Esophagus squamous epithelium (tissue), 5 donors: Measurements from ENCODE around the gene CAMK1D. TPM values are rescaled to one million over a fixed set of nuclear protein-coding genes. Genes with fewer than 3 reads are reported as not detected.
"Not testable (repeated sequence)": the region's sequence is repeated elsewhere in the genome, so short reads cannot be mapped to it uniquely, and the experiment has no call there.

ENCODE experiments used
- DNase-seq: peaks from one replicate; lab custom pipeline; 2025; lab: John Stamatoyannopoulos, UW
- H3K27ac ChIP-seq, 4 donors: fragments of 200-600 bp; sonication (generic); one replicate each; pipeline ENCODE4 v1.5.1; 2016 to 2019; ENCODE audit warnings: mild to moderate bottlenecking in 1 of 4
- H3K27me3 ChIP-seq, 4 donors: fragments of 200-600 bp; sonication (generic); 1 replicate in 3 of 4; 2 replicates in 1 of 4; pipeline versions ENCODE4 v1.5.1 to v1.6.0; 2017 to 2021; ENCODE audit warnings: antibody characterized with exemption in 1 of 4
- H3K36me3 ChIP-seq, 3 donors: fragments of 200-600 bp; sonication (generic); one replicate each; pipeline ENCODE4 v1.5.1; 2016 to 2019
- H3K4me1 ChIP-seq, 3 donors: fragments of 200-600 bp; sonication (generic); one replicate each; pipeline ENCODE4 v1.5.1; 2017 to 2019
- H3K4me3 ChIP-seq, 4 donors: fragments of 200-600 bp; sonication (generic); 1 replicate in 3 of 4; 2 replicates in 1 of 4; pipeline ENCODE4 v1.5.1; 2016 to 2019; ENCODE audit warnings: mild to moderate bottlenecking in 2 of 4, moderate library complexity in 1 of 4
- H3K9me3 ChIP-seq, 3 donors: fragments of 200-600 bp; sonication (generic); one replicate each; pipeline ENCODE4 v1.5.1; 2016 to 2019
- CTCF ChIP-seq, 6 experiments: fragments of 450-650 bp in 4 of 6; fragments of 200-600 bp in 2 of 6; sonication (generic) in 2 of 6; IDR thresholded peaks; one replicate each; pipeline ENCODE4 v1.5.1; 2016 to 2019; ENCODE audit warnings: antibody characterized with exemption in 6 of 6, mild to moderate bottlenecking in 4 of 6, moderate library complexity in 4 of 6
- POLR2A ChIP-seq, 4 donors: fragments of 450-650 bp; IDR thresholded peaks; one replicate each; pipeline ENCODE4 v1.6.1; 2017; ENCODE audit warnings: antibody characterized with exemption in 4 of 4, mild to moderate bottlenecking in 4 of 4, moderate library complexity in 3 of 4
- WGBS, 2 donors: methylation state at CpG; one replicate each; pipeline ENCODE4 v1.1.5; 2018; 5-methylcytosine and 5-hydroxymethylcytosine counted together
- intact Hi-C: fragments of 100-400 bp; cut with DNase I; formaldehyde crosslinking; loops from one replicate; pipeline ENCODE4 v1.15.0; 2022
- total RNA-seq, 4 donors: library from RNA; depleted of rRNA; stranded (reverse); fragments of >200 nt; gene quantifications; one replicate each; pipeline ENCODE4 v1.1.0, GENCODE V29; 2016
- donor health status: DM: yes; HTN: yes; CAD: no.

CAMK1D gene
- total RNA-seq = 10 to 100 TPM in 2 of 4 donors, 1 to 10 TPM in 2; 3.8 to 11.8 (median 9.9) TPM

- WGBS, 2 donors = 0 to 1% methylated on average over 10 to 12 of the region's 95 CpGs
- TF ChIP-seq CTCF (IDR thresholded peaks at IDR 0.05) = peak in 5 of 6 experiments; percentile 18 to 44 (median 35)
- TF ChIP-seq POLR2A (IDR thresholded peaks at IDR 0.05) = peak in 1 of 4 donors; percentile 72
- peak within 1 kb of the TSS; percentile 82 to 93 (median 88) for H3K27ac ChIP-seq
- intact Hi-C loops = no loop called here
- H3K4me3 ChIP-seq = peak within 1 kb of the TSS; percentile 61 to 96 (median 88)
- DNase-seq = peak; percentile 55
- peaks cover 13 to 31% (median 17%) of the 10 kb centered on the region in 3 donors for H3K4me1 ChIP-seq
- no peaks in the 10 kb centered on the region for H3K27me3 ChIP-seq
- no peaks in the 10 kb centered on the region for H3K36me3 ChIP-seq
- no peaks in the 10 kb centered on the region for H3K9me3 ChIP-seq
Observed at GRCh38 chr10:12348870-12349628, at the start of gene CAMK1D. TSS of gene CAMK1D (plus strand) at chr10:12349547.

GRCh38 chr10:12301036-12301435, 48.3 kb upstream of the CAMK1D start:
- H3K27me3 ChIP-seq, H3K36me3 ChIP-seq, H3K27ac ChIP-seq, H3K4me3 ChIP-seq, intact Hi-C loops, DNase-seq, H3K4me1 ChIP-seq, H3K9me3 ChIP-seq: not testable (repeated sequence)
- WGBS, 2 donors = 90 to 96% methylated on average over 2 to 3 of the region's 4 CpGs

DNA sequence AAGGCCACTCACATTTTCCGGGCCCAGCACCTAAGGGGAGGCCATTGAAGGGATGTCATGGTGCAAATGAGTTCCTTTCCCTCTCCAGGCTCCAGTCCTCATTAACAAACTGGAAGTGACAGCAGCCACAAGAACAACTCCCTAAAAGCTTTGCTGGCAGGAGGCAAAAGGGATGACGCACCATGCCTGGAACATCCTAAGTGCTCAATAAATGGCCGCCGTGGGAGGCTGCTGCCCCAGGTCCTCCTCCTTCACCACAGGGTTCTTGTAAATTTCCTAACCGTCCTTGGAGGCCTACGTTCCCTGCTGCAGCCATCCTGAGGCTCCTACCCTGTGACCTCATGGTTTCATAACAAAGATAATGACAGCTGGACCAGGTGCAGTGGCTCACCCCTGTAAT, 41.3 kb upstream of the CAMK1D start:
- Histone ChIP-seq H3K4me3 (no peak overlapping the region), H3K9me3 (no peaks in the 10 kb centered on the region), H3K36me3 (no peaks in the 10 kb centered on the region), H3K4me1 (no peaks in the 10 kb centered on the region), H3K27me3 (no peaks in the 10 kb centered on the region), H3K27ac (no peak overlapping the region)
- 71% methylated on average over 5 of the region's 6 CpGs; no CpG with 5 or more reads in 1 of the 2 donors for WGBS, 2 donors
- no peak for DNase-seq
- TF ChIP-seq CTCF (IDR thresholded peaks at IDR 0.05) = no peak
- TF ChIP-seq POLR2A (IDR thresholded peaks at IDR 0.05) = no peak
- intact Hi-C loops = no loop called here

DNA sequence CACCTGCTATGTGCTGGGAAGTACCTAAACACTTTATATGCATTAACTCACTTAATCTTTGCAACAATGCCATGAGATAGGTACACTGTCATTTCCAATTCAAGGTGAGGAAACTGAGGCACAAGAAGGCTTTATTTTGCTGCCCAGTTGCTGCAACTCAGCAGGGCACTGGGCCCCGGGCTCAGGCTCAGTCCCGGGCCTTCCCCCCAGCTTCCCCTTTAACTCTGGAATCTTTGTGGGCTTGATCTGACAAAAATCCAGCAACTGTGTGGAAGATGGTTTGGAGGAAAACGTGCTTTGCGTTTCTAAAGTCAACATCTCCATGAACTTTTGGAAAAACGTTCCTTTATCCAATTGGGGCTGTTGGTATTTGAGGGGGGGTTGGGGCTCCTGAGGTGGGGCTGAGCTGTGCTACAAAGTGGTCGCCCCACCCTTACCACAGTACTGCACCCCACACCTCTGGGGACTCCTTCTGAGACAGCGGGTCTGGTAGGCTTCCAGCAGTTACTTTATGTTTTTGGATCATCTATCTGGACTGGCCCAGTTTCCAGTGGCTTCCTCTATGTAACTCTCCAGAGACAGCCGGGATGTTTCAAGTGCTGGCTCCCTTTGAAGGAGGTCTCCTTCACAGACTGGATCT, 40.5 kb upstream of the CAMK1D start:
- intact Hi-C loops = no loop called here
- TF ChIP-seq CTCF (IDR thresholded peaks at IDR 0.05) (no peak), POLR2A (IDR thresholded peaks at IDR 0.05) (no peak)

DNA sequence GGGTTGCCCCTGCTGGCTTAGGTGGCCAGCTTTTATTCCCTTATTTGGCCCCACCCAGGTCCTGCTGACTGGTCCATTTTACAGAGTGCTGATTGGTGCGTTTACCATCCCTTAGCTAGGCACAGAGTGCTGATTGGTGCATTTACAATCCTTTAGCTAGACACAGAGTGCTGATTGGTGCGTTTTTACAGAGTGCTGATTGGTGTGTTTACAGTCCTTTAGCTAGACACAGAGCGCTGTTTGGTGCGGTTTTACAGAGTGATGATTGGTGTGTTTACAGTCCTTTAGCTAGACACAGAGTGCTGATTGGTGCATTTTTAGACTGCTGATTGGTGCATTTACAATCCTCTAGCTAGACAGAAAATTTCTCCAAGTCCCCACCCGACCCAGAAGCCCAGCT, 39.6 kb upstream of the CAMK1D start:
- H3K36me3 ChIP-seq, H3K27me3 ChIP-seq, H3K4me3 ChIP-seq, H3K4me1 ChIP-seq, H3K27ac ChIP-seq, intact Hi-C loops, H3K9me3 ChIP-seq, DNase-seq: not testable (repeated sequence)
- 72 to 84% methylated on average over 5 of the region's 5 CpGs for WGBS, 2 donors

More for the DNA sequence above, 40.5 kb upstream of the CAMK1D start:
- no peak for DNase-seq
- H3K4me3 ChIP-seq = no peak overlapping the region
- no peaks in the 10 kb centered on the region for H3K36me3 ChIP-seq
- H3K27ac ChIP-seq = no peak overlapping the region
- H3K9me3 ChIP-seq = no peaks in the 10 kb centered on the region
- no peaks in the 10 kb centered on the region for H3K4me1 ChIP-seq
- no peaks in the 10 kb centered on the region for H3K27me3 ChIP-seq
- 44 to 78% methylated on average over 3 to 4 of the region's 8 CpGs for WGBS, 2 donors

GRCh38 chr10:12314836-12315235, 34.5 kb upstream of the CAMK1D start:
- Histone ChIP-seq H3K27ac (no peak overlapping the region), H3K4me1 (no peaks in the 10 kb centered on the region), H3K4me3 (no peak overlapping the region), H3K36me3 (no peaks in the 10 kb centered on the region), H3K27me3 (no peaks in the 10 kb centered on the region), H3K9me3 (no peaks in the 10 kb centered on the region)
- WGBS, 2 donors = 74 to 88% methylated on average over 6 of the region's 6 CpGs
- TF ChIP-seq CTCF (IDR thresholded peaks at IDR 0.05) (no peak), POLR2A (IDR thresholded peaks at IDR 0.05) (no peak)
- intact Hi-C loops = no loop called here
- DNase-seq = no peak
